Activated naive CD8-positive, alpha-beta T cell treated with anti-CD3 and anti-CD28 coated beads, Interleukin-2, amount 50 U/mL, for 24 hours (primary cell): ENCODE data around the gene ZNF565.

Source experiments
- ATAC-seq: fragments of 150-1000 bp; cut with Tn5 transposase; one replicate; pipeline ENCODE4 v1.10.0; 2021
- DNase-seq: peaks from one replicate; pipeline ENCODE4 v3.0.0; 2021
- H3K27ac Mint-ChIP-seq: one replicate; pipeline ENCODE4 v1.8.0; 2021; ENCODE audit warnings: mild to moderate bottlenecking, mixed read lengths
- H3K27me3 Mint-ChIP-seq: one replicate; pipeline ENCODE4 v1.8.0; 2021; ENCODE audit warnings: mixed read lengths
- H3K36me3 Mint-ChIP-seq: one replicate; pipeline ENCODE4 v1.8.0; 2021; ENCODE audit warnings: low read depth, mixed read lengths
- H3K4me1 Mint-ChIP-seq: one replicate; pipeline ENCODE4 v1.8.0; 2021; ENCODE audit warnings: mixed read lengths
- H3K4me3 Mint-ChIP-seq: one replicate; pipeline ENCODE4 v1.8.0; 2021; ENCODE audit warnings: mild to moderate bottlenecking, moderate library complexity, mixed read lengths
- H3K9me3 Mint-ChIP-seq: one replicate; pipeline ENCODE4 v1.8.0; 2021; ENCODE audit warnings: mixed read lengths

ZNF565 gene

DNA sequence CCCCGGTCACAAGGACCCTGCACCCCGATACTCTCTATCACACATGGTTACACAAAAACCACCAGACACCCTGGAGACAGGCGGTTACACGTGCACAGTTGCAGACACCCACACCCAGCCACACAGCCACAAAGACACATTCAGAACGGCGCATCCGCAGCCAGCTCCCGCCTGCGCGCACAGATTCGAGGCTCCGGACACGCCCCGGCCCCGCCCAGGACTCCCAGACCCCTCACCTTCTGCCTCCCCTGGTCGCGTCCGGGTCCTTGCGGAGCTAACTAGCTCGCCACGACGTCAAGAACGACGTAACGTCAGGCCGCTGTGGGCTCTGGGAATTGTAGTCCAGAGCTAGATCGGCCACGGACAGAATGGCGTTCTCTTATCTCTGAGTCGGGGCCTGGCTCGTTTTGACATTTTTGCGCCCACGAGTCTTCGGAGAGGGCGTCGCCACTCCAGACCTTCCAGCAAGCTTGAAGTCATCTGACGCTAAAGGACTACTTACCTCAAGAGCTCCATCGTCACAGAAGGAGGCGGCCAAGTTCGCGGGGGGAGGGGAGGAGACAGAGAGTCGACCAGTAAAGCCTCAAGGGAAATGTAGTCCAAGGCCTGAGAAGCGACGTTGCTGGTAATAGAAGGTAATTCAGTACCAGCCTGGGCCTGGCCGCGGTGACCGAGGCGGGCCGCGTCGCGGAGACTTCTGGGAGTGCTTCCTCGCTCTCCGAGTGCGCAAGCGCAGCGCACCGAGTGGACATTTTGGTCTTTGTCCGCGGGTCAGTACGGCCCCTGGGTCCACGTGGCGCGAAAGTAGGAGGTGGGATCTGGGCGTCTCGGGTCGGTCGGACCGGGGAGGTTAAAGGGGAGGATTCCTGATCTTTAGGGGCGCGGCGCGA is at the start of gene ZNF565, which contains the start of gene ZNF146:
TSS of gene ZNF565 (minus strand) at position 280 of the 890 bp plus-strand sequence. CDS start 12,680 bp downstream, outside the sequence.
TSS of gene ZNF146 (plus strand) at position 721 of the 890 bp plus-strand sequence. CDS start 21,335 bp downstream, outside the sequence.
- no peak within 1 kb of the TSS for H3K27ac Mint-ChIP-seq
- ATAC-seq, result peak; percentile 95

DNA sequence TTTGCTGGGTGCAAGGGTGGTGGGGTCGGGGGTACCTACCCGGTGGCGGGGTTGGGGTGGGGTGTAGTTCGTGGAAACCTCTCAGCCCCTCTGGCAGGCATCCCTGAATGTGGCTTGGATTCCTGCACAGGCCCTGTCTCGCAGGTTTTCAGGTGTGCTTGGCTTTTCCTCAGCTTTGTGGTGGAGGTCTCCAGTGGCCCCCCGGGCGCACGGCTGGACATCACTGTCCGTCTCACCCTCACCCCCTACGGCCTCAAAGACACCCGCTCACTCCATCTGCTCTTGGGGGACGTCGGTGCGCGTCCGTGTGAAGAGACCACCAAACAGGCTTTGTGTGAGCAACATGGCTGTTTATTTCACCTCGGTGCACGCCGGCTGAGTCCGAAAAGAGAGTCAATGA is 44.7 kb upstream of the ZNF565 start:
- H3K9me3 Mint-ChIP-seq, result peaks cover 33% of the 10 kb centered on the region
- H3K27me3 Mint-ChIP-seq, result peaks cover 2% of the 10 kb centered on the region
- H3K36me3 Mint-ChIP-seq, result peaks cover 11% of the 10 kb centered on the region
- H3K4me1 Mint-ChIP-seq, result no peaks in the 10 kb centered on the region
- H3K27ac Mint-ChIP-seq, result no peak overlapping the region
- DNase-seq (no peak), ATAC-seq (no peak)
- H3K4me3 Mint-ChIP-seq, result no peak overlapping the region

More for the DNA sequence above, at the start of gene ZNF565, which contains the start of gene ZNF146:
- H3K4me3 Mint-ChIP-seq, result no peak within 1 kb of the TSS
- no peaks in the 10 kb centered on the region for H3K27me3 Mint-ChIP-seq
- peaks cover 20% of the 10 kb centered on the region for H3K36me3 Mint-ChIP-seq
- DNase-seq, result peak; percentile 97
- H3K9me3 Mint-ChIP-seq, result no peaks in the 10 kb centered on the region
- H3K4me1 Mint-ChIP-seq, result peaks cover 32% of the 10 kb centered on the region

DNA sequence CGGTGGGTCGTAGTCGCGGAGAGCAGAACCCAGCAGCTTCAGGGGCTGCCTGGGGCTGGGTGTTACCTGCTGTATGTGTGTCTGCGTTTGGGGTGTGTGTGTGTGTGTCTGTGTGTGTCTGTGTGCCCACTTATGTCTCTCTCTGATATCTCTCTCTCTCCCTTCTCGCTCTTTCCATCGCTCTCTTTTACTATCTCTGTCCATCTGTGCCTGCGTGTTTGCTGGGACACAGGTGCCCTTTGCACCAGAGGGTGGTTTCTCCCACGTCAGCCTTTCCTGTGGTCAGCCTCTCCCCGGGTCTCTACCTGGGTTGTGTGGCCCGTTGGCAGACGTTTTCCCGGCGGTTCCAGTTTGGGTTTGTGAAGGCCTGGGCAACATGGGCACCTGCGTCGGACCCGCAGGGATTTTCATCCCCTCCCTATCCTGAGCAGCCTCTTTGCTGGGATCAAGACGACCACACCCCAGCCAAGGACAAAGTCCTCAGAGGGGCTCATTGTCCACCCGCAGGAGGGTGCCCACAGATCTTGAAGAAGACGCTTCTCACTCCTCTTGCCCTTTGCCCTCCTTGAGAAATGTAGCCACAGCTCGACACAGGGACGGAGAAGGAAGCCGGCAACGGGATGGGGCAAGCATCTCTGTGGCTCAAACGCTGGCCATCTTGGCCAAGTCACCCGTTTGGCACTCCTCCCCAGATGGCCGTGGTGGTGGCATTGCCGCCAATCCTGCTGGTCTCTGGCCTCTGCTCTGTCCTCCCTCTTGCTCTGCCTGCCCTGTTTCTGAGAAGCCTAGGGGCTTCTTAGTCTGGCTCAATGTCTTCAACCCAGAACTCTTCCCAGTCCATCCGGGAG is 43.8 kb upstream of the ZNF565 start:
- no peak overlapping the region for H3K4me3 Mint-ChIP-seq
- peaks cover 27% of the 10 kb centered on the region for H3K9me3 Mint-ChIP-seq
- H3K27ac Mint-ChIP-seq, result no peak overlapping the region
- ATAC-seq, result no peak
- H3K36me3 Mint-ChIP-seq, result peaks cover 11% of the 10 kb centered on the region
- no peaks in the 10 kb centered on the region for H3K4me1 Mint-ChIP-seq
- H3K27me3 Mint-ChIP-seq, result peaks cover 2% of the 10 kb centered on the region
- no peak for DNase-seq

DNA sequence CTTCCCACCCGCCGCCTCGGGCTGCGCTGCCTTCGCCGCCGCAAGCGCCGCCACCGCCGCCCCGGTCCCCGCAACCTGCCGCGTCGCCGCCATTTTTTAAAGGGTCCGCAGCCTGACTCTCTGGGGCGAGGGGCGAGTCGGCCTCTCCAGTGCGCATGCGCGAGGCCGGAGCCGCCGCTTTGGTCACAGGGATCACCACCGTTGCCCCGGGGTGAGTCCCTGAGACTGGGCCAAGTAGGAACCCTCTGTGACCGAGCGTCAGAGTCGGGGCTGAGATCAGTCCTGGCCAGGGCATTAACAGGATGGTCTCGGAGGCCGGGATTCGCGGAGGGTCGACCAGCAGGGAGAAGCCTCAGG is 43.0 kb upstream of the ZNF565 start:
- Mint-ChIP-seq H3K9me3 (peaks cover 24% of the 10 kb centered on the region), H3K4me3 (no peak overlapping the region), H3K27me3 (peaks cover 2% of the 10 kb centered on the region), H3K4me1 (no peaks in the 10 kb centered on the region), H3K36me3 (peaks cover 11% of the 10 kb centered on the region), H3K27ac (no peak overlapping the region)
- no peak for ATAC-seq
- DNase-seq, result no peak

DNA sequence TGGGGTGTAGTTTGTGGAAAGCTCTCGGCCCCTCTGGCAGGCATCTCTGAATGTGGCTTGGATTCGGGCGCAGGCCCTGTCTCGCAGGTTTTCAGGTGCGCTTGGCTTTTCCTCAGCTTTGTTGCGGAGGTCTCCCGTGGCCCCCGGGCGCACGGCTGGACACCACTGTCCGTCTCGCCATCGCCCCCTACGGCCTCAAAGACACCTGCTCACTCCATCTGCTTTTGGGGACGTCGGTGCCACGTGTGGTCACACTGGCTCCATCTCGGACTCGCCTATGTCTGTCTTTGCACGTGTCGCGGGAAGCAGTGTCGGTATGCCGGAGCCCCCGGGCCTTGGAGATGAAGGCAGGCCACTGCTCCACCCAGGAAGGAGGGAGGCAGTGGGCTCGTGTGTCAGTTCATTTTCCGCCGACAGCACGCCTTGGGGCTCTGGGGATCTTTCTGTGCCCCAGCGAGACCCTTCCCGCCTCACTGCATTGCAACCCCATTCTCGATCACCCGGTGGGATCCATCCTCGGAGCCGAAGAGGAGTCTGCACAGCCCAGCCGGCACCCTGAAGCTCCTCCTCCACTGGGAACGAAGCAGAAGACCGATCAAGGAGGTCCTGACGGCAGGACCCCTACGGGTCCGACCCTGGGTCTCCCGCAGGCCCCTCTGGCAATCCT is 42.5 kb upstream of the ZNF565 start:
- H3K4me1 Mint-ChIP-seq, result no peaks in the 10 kb centered on the region
- no peak overlapping the region for H3K4me3 Mint-ChIP-seq
- H3K9me3 Mint-ChIP-seq, result peaks cover 24% of the 10 kb centered on the region
- peaks cover 11% of the 10 kb centered on the region for H3K36me3 Mint-ChIP-seq
- ATAC-seq (no peak), DNase-seq (no peak)
- H3K27ac Mint-ChIP-seq, result no peak overlapping the region
- H3K27me3 Mint-ChIP-seq, result peaks cover 2% of the 10 kb centered on the region

DNA sequence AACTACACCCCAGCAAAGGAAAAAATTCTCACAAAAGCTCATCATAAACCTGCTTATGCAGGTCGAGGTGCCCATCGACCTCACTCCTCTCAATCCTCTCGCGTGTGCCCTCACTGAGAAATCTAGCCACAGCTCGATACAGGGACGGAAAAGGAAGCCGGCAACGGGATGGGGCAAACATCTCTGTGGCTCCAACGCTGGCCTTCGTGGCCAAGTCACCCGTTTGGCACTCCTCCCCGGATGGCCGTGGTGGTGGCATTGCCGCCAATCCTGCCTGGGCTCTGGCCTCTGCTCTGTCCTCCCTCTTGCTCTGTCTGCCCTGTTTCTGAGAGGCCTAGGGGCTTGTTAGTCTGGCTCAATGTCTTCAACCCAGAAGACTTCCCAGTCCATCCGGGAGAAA is 41.6 kb upstream of the ZNF565 start:
- Mint-ChIP-seq H3K27me3 (peaks cover 2% of the 10 kb centered on the region), H3K27ac (no peak overlapping the region), H3K4me3 (no peak overlapping the region), H3K4me1 (no peaks in the 10 kb centered on the region), H3K9me3 (peaks cover 33% of the 10 kb centered on the region), H3K36me3 (peaks cover 11% of the 10 kb centered on the region)
- DNase-seq (no peak), ATAC-seq (no peak)

DNA sequence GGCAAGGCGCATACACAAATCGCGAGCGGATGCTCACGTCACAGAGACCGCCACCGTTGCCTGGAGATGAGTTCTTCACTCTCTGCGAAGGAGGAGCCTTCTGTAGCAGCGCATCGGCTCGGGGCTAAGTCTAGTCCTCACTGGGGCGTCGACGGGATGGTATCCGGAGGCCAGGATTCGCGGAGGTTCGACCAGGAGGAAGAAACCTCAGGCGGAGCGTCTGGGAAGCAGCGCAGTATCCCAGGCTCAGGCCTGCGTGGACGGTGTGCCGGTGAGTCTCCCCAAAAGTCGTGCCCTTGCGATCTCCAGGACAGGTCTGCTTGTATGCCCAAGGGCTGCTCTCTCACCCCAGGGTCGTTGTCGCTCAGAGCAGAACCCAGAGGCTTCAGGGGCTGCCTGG is 40.9 kb upstream of the ZNF565 start:
- peaks cover 2% of the 10 kb centered on the region for H3K27me3 Mint-ChIP-seq
- peaks cover 11% of the 10 kb centered on the region for H3K36me3 Mint-ChIP-seq
- no peak overlapping the region for H3K27ac Mint-ChIP-seq
- peaks cover 35% of the 10 kb centered on the region for H3K9me3 Mint-ChIP-seq
- ATAC-seq (no peak), DNase-seq (no peak)
- H3K4me1 Mint-ChIP-seq, result no peaks in the 10 kb centered on the region
- no peak overlapping the region for H3K4me3 Mint-ChIP-seq

DNA sequence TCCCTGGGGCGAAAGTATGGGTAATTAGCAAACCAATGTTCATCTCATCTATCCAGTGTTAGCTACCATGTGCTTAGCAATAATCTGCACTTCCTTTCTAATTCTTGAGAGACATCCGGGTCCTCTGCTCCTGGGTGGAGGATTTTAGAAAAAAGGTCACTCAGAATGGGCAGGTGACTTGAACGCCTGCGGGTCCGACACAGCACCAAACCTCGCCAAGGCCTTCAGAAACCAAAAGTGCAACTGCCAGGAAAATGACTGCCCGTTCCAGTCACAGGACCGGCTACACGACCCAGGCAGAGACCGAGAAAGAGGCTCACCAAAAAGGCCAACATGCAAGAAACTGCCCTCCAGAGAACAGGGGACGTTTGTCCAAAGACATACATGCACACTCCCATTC is 40.4 kb upstream of the ZNF565 start:
- H3K4me3 Mint-ChIP-seq, result no peak overlapping the region
- peaks cover 35% of the 10 kb centered on the region for H3K9me3 Mint-ChIP-seq
- H3K27me3 Mint-ChIP-seq, result peaks cover 2% of the 10 kb centered on the region
- no peaks in the 10 kb centered on the region for H3K4me1 Mint-ChIP-seq
- ATAC-seq (no peak), DNase-seq (no peak)
- no peak overlapping the region for H3K27ac Mint-ChIP-seq
- H3K36me3 Mint-ChIP-seq, result peaks cover 11% of the 10 kb centered on the region

DNA sequence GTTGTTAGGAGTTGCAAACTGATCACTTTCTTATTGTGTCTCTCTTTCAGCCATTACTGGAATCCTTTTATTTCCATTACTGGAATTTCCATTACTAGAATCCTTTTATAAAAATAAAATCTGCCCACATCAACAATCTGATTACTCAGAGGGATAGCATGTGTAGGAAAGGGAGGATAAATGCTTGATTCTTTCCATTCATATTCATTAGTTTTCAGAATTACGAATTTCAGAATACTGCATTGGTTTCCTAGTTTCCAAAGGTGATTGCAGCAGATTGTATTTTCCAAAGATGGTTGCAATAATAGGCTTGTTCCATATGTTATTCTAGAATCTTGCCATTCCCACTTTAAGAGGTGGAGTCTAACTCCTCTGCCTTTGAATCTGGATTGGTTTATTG is 37.6 kb upstream of the ZNF565 start:
- H3K4me3 Mint-ChIP-seq, result no peak overlapping the region
- peaks cover 7% of the 10 kb centered on the region for H3K36me3 Mint-ChIP-seq
- peaks cover 41% of the 10 kb centered on the region for H3K9me3 Mint-ChIP-seq
- no peak overlapping the region for H3K27ac Mint-ChIP-seq
- no peaks in the 10 kb centered on the region for H3K4me1 Mint-ChIP-seq
- DNase-seq, result no peak
- no peak for ATAC-seq
- no peaks in the 10 kb centered on the region for H3K27me3 Mint-ChIP-seq

DNA sequence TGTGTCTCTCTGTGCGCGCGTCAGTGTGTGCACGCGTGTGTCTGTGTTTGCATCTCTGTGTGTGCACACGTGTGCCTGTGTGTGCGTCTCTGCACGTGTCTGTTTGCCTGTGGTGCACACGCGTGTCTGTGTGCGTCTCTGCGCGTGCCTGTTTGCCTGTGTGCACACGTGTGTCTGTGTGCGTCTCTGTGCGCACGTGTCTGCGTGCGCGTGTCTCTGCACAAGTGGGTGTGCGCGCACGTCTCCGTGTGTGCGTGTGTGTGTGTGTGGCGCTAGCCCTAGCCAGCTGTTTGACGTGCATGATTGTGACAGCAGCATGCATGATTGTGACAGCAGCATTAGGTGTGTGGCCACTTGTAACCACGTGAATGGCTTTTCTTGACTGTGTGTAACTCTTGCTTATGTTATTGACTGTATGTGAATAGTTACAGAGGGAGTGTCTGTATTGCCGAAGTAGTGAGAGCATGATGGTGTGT is 31.6 kb upstream of the ZNF565 start:
- Mint-ChIP-seq H3K27ac (no peak overlapping the region), H3K4me3 (no peak overlapping the region), H3K27me3 (peaks cover 10% of the 10 kb centered on the region), H3K9me3 (peaks cover 45% of the 10 kb centered on the region), H3K4me1 (no peaks in the 10 kb centered on the region), H3K36me3 (peaks cover 19% of the 10 kb centered on the region)
- DNase-seq, result no peak
- no peak for ATAC-seq

DNA sequence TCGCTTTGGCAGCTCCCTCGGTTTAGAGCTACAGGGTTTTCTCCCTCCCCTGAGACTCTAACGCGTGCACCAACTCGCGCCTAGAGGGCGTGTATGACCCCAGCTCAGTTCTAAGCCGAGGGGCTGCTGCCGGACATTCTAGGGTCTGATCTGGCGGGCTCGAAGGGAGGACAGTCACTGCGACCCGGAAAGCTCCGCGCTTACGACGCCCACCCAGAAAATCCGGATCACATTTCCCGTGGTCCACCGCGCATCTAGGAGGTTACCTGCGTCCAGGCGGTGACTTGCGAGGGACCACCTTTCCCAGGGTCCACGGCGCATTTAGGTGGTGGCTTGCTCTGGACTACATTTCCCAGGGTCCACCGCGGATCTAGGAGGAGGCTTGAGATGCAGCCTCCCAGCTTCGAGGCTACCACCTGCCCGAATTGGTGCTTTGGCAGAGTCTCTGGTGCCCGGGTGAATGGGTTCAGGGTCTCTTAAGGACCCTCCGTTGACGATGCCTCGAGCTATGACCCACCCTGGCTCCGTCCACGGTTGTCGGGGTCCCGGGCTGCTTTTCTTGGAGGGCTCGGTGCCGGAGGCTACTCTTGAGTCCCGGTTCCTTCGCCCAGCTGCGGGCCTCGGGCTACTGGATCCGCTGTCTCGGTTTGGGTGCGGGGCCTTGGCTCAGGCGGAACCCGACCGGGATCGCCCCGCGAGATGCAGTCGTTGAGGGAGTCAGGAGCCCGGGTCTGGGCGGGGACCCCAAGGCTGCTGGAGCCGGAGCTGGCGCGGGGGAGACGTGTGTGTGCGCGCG is 30.9 kb upstream of the ZNF565 start:
- Mint-ChIP-seq H3K4me3 (no peak overlapping the region), H3K4me1 (no peaks in the 10 kb centered on the region), H3K27me3 (peaks cover 10% of the 10 kb centered on the region), H3K27ac (no peak overlapping the region), H3K9me3 (peaks cover 43% of the 10 kb centered on the region), H3K36me3 (peaks cover 19% of the 10 kb centered on the region)
- ATAC-seq, result no peak
- DNase-seq, result no peak

DNA sequence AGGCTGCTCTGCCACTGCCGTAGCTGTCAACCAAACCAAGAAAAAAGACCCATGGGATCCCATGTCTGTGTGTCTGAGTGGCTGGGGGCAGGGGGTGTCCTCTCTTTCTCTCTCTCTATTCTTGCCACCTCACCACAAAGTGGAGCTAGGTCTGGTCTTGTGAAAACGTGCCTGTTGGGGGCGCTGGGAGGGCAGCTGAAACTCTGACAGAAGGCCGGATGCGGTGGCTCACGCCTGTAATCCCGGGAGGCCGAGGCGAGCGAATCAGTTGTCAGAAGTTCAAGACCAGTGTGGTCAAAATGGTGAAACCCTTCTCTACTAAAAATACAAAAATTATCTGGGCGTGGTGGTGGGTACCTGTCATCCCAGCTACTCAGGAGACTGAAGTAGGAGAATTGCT is 29.6 kb upstream of the ZNF565 start:
- Mint-ChIP-seq H3K4me3 (no peak overlapping the region), H3K9me3 (peaks cover 57% of the 10 kb centered on the region), H3K36me3 (peaks cover 30% of the 10 kb centered on the region), H3K27me3 (peaks cover 10% of the 10 kb centered on the region), H3K27ac (no peak overlapping the region), H3K4me1 (no peaks in the 10 kb centered on the region)
- ATAC-seq (no peak), DNase-seq (no peak)

DNA sequence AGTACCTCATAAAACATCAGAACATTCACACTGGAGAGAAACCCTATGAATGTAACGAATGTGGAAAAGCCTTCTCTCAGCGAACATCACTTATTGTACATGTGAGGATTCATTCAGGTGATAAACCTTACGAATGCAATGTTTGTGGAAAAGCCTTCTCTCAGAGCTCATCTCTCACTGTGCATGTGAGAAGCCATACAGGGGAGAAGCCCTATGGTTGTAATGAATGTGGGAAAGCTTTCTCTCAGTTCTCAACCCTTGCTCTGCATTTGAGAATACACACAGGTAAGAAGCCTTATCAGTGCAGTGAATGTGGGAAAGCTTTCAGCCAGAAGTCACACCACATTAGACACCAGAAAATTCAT is 22.5 kb upstream of the ZNF565 start:
- DNase-seq, result no peak
- no peak for ATAC-seq
- Mint-ChIP-seq H3K4me1 (no peaks in the 10 kb centered on the region), H3K9me3 (peaks cover 66% of the 10 kb centered on the region), H3K4me3 (no peak overlapping the region), H3K36me3 (peaks cover 83% of the 10 kb centered on the region), H3K27me3 (no peaks in the 10 kb centered on the region), H3K27ac (no peak overlapping the region)
